Kidney (tissue), 14 donors: ENCODE measurements around the gene PAFAH1B1. TPM values are rescaled to one million over a fixed set of nuclear protein-coding genes. Genes with fewer than 3 reads are reported as not detected.
A peak's percentile ranks its signal among the peaks of the same experiment; 100 is the strongest.

Source experiments
- DNase-seq, 5 donors: peaks; one replicate each; pipeline ENCODE4 v3.0.0-alpha.2; 2013 to 2020
- FAIRE-seq: peaks from 2 replicates; lab custom pipeline; 2012; peaks lifted over from hg19 to GRCh38; lab: Jason Lieb, UNC
- H3K27ac ChIP-seq, 2 donors: one replicate each; pipeline ENCODE4 v1.7.0; 2013; ENCODE audit warnings: low read depth in 2 of 2, low read length in 2 of 2, inconsistent platforms in 1 of 2
- H3K27me3 ChIP-seq: one replicate; pipeline ENCODE4 v1.7.1; 2013; ENCODE audit warnings: low read length, inconsistent platforms; ENCODE audit not compliant: control insufficient read depth, insufficient read depth
- H3K36me3 ChIP-seq, 3 donors: one replicate each; pipeline versions ENCODE4 v1.7.0 to v1.7.1; 2013; ENCODE audit warnings: low read length in 3 of 3, control low read depth in 1 of 3, inconsistent platforms in 1 of 3; ENCODE audit not compliant: insufficient read depth in 3 of 3, control insufficient read depth in 2 of 3
- H3K4me1 ChIP-seq, 3 donors: one replicate each; pipeline versions ENCODE4 v1.7.0 to v1.7.1; 2013; ENCODE audit warnings: low read length in 3 of 3, inconsistent platforms in 1 of 3, low read depth in 1 of 3; ENCODE audit not compliant: control insufficient read depth in 2 of 3, insufficient read depth in 2 of 3
- H3K4me3 ChIP-seq, 3 donors: one replicate each; pipeline versions ENCODE4 v1.7.0 to v1.8.1; 2013; ENCODE audit warnings: low read length in 3 of 3, control low read depth in 1 of 3, inconsistent platforms in 1 of 3
- H3K9ac ChIP-seq, 3 donors: one replicate each; pipeline versions ENCODE4 v1.7.0 to v1.7.1; 2013; ENCODE audit warnings: low read length in 3 of 3, control low read depth in 1 of 3, inconsistent platforms in 1 of 3
- H3K9me3 ChIP-seq, 3 donors: one replicate each; pipeline versions ENCODE4 v1.7.0 to v1.7.1; 2013; ENCODE audit warnings: low read length in 3 of 3, control low read depth in 1 of 3, inconsistent platforms in 1 of 3; ENCODE audit not compliant: control insufficient read depth in 2 of 3, insufficient read depth in 1 of 3
- CTCF ChIP-seq: IDR thresholded peaks from 3 replicates; pipeline ENCODE4 v1.5.1; 2012; ENCODE audit warnings: mild to moderate bottlenecking, moderate library complexity, borderline replicate concordance; ENCODE audit not compliant: insufficient read depth; ENCODE audit errors: extremely low read depth
- intact Hi-C: fragments of 100-400 bp; cut with DNase I; formaldehyde crosslinking; loops from one replicate; pipeline ENCODE4 v1.11.1; 2022
- polyA plus RNA-seq: library from polyadenylated mRNA; stranded (reverse); fragments of 350-450 nt; fragmentation: Illumina TruSeq; extraction: RNeasy Lipid Tissue Mini Kit (QIAGEN cat#74804); gene quantifications from one replicate; pipeline ENCODE4 v1.2.3, GENCODE V29; 2014; ENCODE audit warnings: low read depth, low replicate concordance; ENCODE audit not compliant: insufficient read depth
- total RNA-seq: library from RNA; stranded (reverse); fragmentation: NEBNext Ultra II Directional; extraction: Animal tissue kit (Norgen Biotek cat#: 25700); gene quantifications from one replicate; pipeline ENCODE4 v1.2.1, GENCODE V29; 2021
- donor health status: control.
- donor health status: control.
- donor health status: control.
- donor health status: control.
- donor health status: control.
- donor health status: DM: yes; HTN: yes; CAD: no.
- donor health status: Normal renal cell carcinoma (clear cell type).

Gene PAFAH1B1
- total and polyA plus RNA-seq, 2 donors from 2014 or later: 46.7 to 125 TPM

DNA sequence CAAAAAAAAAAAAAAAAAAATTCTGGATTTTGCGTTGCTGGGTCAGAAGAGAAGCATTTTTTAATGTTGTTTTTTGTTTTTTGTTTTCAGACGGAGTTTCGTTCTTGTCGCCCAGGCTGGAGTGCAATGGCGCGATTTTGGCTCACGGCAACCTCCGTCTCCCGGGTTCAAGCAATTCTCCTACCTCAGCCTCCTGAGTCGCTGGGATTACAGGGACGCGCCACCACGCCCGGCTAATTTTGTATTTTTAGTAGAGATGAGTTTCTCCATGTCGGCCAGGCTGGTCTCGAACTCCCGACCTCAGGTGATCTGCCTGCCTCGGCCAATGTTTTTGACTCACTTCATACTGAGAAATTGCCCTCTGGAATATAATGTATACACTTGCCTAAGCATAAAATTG is 11.0 kb upstream of the PAFAH1B1 start:
- no peaks in the 10 kb centered on the region for H3K4me1 ChIP-seq
- FAIRE-seq: no peak
- H3K9me3 ChIP-seq: no peaks in the 10 kb centered on the region
- H3K4me3 ChIP-seq: no peak overlapping the region
- no peak overlapping the region for H3K27ac ChIP-seq
- no peak for DNase-seq
- no peak overlapping the region for H3K9ac ChIP-seq
- no peaks in the 10 kb centered on the region for H3K36me3 ChIP-seq
- no peak for TF ChIP-seq CTCF
- intact Hi-C loops: no loop called here
- no peaks in the 10 kb centered on the region for H3K27me3 ChIP-seq

GRCh38 chr17:2591040-2591640 is 2.3 kb upstream of the PAFAH1B1 start:
- H3K9ac ChIP-seq: no peak overlapping the region
- TF ChIP-seq CTCF: no peak
- FAIRE-seq (no peak), DNase-seq (no peak)
- no peak overlapping the region for H3K27ac ChIP-seq
- H3K36me3 ChIP-seq: no peaks in the 10 kb centered on the region
- no peaks in the 10 kb centered on the region for H3K9me3 ChIP-seq
- H3K27me3 ChIP-seq: no peaks in the 10 kb centered on the region
- intact Hi-C loops: no loop called here
- H3K4me3 ChIP-seq: no peak overlapping the region
- H3K4me1 ChIP-seq: peaks cover 0 to 5% (median 0%) of the 10 kb centered on the region in 3 donors

DNA sequence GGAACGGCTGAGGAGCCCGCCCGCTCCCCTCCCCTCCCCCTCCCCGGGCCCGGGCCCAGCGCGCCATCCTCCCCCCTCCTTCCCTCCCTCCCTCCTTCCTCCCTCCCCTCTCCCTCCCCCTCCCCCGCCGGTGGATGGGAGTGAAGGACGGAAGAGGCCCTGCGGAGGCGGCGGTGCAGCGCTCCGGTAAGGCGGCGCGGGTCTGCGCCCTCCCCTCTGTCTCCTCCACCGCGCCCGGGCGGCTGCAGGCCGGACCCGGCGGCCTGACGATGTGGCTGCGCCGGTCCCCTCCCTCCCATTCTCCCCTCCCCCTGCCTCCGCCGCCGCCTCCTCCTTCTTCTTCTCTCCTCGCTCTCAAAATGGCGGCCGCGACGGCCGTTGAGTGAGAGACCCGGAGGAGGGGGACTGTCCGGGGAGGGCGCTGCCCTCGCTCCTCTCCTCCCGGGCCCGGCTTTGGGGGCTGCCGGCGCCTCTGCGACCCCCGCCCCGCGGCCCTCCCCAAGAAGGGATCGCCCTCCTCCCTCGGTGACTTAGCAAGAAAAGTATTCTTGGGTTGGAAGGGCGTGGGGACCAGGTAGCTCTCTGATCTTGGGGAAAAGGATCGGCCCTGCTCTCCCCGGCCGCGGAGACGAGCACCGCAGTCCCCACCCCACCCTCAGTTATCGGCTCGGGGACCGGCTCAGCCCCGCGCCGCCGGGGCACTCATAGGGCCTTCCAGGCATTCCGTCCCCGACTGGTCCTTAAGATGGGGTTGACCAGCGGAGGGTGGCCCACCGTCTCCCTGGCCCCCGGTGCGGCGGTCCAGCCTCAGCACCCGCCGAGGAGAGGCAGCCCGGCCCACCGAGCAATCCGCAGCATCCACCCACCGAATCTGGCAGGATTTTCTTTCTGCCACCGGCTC is 617 bp downstream of the PAFAH1B1 start:
- H3K9me3 ChIP-seq: no peaks in the 10 kb centered on the region
- H3K27me3 ChIP-seq: no peaks in the 10 kb centered on the region
- H3K27ac ChIP-seq: peak overlapping the region; percentile 96 to 98
- intact Hi-C loops: no loop called here
- no peak for TF ChIP-seq CTCF
- no peaks in the 10 kb centered on the region for H3K36me3 ChIP-seq
- peak overlapping the region; percentile 89 to 98 (median 90) for H3K4me3 ChIP-seq
- H3K4me1 ChIP-seq: peaks cover 0 to 5% (median 3%) of the 10 kb centered on the region in 3 donors
- no peak for FAIRE-seq
- peak overlapping the region; percentile 86 to 97 (median 94) for H3K9ac ChIP-seq
- DNase-seq: peak; percentile 86 to 95 (median 93)
